ENCODE data around the gene RAB11FIP3.

RAB11FIP3 gene

DNA sequence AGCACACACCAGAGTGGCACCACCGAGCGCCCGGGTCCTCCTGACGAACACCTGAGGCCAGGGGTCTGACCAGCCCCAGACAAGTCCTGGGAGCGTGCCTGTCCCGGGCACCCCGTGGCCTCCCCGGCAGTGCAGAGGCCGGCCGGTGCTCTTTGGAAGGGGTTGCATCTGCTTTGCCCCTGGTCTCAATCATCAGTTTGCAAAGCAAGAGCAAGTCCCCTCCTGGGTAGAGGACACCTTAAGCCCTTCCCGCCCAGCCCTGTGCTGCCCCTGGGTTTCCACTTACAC, 90.4 kb downstream of the RAB11FIP3 start:
- no peak for DNase-seq (ENCODE audit: low read depth in 1 of 2, low spot score in 1 of 2)

DNA sequence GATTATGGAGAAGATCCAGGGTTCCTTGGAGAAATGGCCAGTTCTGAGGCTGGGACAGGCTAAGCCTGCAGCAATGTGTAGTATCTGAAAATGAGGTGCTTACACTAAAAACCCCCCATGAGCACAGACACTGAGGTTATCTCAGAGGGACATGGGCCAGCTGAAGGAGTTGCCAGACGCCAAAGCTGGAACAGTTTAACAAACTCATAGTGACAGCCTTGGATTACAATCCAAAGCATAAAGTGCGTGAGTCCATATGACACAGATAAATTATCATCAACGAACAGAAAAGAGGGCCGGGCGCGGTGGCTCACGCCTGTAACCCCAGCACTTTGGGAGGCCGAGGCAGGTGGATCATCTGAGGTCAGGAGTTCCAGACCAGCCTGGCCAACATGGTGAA, 90.9 kb downstream of the RAB11FIP3 start:
- DNase-seq (ENCODE audit: low read depth in 1 of 2, low spot score in 1 of 2) = no peak

DNA sequence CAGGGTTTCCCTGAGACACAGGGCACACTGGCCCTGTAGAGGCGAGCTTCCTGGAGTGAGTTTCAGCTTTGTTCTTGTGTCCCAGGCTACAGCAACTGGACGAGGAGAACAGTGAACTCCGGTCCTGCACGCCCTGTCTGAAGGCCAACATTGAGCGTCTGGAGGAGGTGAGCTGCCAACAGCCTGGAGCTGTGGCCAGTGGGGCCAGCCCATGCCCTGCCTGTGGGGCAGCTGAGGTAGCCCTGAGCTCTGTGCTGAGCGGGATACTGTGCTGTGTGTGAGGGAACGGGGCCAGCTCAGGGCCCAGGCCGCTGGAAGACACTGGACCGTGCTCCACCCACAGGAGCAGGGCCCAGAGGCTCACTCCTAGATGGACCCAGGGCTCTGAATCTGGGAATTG, 93.4 kb downstream of the RAB11FIP3 start:
- DNase-seq (ENCODE audit: low read depth in 1 of 2, low spot score in 1 of 2) = no peak

DNA sequence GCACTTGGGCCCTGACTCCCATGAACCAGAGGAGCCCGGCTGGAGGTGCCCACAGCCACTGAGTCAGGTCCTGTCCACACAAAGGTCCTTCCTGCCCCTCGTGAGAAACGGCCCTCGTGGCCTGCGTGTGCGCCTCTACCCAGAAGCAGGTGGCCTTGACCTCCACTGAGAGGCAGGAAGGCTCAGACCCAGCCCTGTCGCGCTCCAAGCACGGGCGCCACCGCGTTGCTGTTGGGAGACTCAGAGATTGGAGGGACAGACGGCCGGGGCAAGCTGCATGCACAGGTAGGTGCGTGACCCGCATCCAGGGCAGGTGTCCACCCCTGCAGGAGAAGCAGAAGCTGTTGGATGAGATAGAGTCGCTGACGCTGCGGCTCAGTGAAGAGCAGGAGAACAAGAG, 94.0 kb downstream of the RAB11FIP3 start:
- no peak for DNase-seq (ENCODE audit: low read depth in 1 of 2, low spot score in 1 of 2)

DNA sequence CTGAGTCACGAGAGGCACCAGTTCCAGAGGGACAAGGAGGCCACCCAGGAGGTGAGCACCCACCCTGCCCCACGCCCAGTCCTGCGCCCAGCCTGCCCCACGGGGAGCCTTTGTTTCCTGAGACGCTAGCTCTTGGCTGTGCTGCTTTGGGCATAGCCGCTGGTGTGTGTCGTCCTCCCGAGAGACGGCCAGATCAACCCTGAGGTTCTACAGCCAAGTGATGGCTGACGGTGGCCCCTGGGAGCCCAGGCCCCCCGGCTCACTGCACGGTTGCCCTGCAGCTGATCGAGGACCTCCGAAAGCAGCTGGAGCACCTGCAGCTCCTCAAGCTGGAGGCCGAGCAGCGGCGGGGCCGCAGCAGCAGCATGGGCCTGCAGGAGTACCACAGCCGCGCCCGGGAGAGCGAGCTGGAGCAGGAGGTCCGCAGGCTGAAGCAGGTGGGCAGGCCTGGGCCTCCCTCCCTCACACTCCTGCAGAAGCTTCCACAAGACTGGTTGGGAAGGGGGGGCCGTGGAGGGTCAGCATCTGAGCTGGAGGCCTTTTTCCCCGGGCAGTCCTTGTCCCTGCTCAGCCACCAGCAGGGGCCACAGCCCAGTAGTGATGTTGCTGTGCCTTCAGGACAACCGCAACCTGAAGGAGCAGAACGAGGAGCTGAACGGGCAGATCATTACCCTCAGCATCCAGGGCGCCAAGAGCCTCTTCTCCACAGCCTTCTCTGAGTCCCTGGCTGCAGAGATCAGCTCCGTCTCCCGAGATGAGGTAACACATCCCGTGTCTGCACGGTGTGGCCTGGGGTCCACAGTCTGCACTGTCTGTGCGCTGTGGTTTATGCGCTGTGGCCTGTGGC, 94.6 kb downstream of the RAB11FIP3 start:
- DNase-seq (ENCODE audit: low read depth in 1 of 2, low spot score in 1 of 2) = no peak

DNA sequence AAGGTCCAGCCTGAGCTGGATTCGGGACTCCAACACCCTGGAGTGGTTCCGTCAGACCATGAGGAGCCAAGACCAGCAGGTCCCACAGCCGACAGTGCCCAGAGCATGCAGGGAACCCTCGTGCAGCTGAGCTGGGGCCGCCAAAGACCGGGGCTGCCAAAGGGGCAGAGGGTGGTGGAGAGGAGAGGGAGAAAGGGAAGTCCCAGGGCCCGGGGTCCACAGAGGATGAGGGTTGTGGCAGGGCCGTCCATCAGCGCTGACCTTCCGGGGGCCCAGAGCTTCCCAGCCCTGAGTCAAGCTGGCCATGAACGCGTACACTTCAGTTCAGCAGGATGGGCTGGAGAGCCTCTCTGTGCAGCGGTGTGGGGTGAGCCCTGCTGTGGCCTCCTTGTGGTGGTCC, 95.4 kb downstream of the RAB11FIP3 start:
- no peak for DNase-seq (ENCODE audit: low read depth in 1 of 2, low spot score in 1 of 2)

DNA sequence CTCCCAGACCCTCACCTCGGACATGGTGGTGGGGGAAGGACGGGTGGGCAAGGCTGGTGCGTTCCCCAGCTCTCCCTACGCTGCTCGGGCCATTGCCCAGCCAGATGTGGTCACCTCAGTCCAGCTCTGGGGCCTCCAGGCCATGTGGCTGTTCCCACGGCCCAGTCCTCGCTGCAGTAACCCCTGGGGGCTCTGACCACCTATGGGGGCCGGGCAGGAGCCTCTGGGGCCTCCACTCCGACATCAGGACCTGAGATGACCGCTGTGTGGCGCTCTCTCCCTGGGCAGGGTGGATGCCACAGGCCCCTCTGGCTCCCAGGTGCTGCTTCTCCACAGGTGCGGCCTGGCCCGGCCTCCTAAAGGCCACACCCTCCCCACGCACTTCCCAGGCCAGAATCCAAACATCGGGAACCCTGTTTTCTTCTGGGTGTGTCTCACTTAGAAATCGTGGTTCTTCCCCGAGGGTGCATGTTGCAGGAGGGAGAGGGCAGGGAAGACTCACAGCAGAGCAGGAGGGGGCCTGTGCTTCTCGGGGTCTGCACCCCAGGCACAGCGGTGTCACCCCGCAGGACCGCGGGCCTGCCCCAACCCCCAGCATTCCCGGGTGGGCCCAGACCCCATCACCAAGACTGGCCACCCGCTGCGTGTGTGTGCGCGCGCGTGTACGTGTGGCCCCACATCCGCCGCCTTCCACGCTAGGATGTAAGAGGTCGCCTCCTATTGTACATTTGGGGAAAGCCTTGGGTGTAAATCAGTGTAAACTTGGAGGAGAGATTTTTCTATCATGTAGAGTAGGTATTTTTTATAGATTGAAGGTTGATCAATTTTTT, 96.1 kb downstream of the RAB11FIP3 start:
- no peak for DNase-seq (ENCODE audit: low read depth in 1 of 2, low spot score in 1 of 2)

DNA sequence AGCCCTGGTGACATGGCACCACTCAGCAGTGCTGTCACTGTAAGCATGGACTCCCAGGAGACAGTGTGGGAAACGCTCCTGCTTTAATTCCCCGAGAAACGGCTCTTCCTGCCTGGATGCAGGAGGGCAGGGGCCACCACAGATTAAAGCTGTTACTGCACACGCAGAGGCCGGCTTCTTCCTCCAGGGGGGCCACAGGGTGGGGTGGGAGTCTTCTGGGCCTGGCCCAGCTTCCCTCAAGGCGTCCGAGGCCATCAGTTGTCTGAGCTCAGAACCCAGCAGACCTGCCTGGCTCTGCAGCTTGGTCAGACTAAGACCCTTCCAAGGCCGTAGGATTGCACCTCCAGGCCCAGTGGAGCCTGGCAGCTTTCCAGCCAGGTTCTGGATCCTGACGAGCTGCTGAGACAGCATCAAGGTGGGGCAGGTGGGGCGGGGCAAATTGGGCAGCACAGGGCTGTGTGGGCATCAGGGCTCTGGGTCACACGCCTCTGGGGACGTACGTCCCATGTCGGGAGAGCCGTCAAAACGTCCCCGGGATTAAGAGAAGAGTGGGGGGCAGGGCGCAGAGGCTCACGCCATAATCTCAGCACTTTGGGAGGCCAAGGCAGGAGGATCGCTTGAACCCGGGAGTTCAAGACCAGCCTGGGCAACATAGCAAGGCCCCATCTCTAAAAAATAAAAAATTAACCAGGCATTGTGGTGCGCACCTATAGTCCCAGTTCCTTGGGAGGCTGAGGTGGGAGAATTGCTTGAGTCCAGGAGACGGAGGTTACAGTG, 97.1 kb downstream of the RAB11FIP3 start:
- no peak for DNase-seq (ENCODE audit: low read depth in 1 of 2, low spot score in 1 of 2)

DNA sequence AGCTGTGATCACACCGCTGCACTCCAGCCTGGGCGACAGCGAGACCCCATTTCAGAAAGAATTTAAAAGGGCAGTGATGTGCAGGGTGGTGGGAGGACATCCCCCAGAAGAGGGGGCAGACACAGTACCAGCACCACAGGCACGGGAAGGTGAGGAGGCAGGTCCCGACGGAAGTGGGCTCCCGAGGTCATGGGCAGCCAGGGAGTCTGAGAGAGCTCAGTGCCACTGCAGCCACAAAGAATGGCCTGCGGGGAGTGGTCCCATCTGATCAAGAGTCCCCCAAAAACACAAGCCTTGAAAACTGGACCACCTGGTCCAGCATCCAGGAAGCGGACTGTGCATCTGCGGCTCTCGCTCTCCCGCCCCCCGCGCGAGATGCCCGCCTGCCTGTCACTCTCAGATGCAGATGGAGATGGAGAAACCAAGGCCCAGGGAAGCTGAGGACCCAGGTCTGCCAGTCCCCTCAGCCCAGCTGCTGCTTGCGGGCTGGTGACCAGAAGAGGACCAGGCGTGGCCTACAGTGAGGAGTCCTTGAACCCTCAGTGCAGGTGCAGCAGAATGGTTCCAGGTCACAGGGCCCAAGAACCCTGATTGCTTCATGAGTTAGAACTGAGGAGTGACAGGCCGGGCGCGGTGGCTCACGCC, 97.8 kb downstream of the RAB11FIP3 start:
- DNase-seq (ENCODE audit: low read depth in 1 of 2, low spot score in 1 of 2) = no peak

DNA sequence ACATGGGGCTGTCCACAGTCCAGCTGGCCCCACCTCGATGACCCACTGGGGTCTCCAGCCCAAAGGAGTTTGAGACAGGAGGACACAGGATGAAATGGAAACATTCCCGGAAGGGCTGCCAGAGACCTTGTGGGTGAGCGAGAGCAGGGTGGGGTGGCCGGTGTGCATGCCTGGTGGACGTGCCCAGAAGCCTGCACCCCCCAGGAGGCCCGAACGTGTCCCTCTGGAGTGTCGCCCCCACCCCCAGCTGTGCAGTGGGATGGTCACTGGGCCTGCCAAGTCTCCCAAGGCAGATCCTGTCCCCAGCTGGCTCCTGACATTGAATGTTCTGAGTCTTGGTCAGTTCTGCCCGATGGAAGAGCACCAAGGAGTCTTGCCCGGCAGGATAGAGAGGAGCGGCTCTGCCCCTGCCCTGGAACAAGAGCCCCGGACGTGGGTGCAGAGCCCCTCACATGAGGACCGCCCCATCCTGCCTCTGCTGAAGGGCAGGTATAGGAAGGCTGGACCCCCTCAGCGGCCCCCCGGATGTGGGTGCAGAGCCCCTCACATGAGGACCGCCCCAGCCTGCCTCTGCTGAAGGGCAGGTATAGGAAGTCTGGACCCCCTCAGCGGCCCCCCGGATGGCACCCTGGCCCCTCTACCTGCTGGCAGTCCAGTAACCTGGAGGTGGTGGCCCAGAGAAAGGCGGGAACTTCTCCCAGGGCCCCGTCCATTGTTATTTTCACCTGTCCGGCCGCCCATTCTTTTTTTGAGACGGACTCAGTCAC, 99.0 kb downstream of the RAB11FIP3 start:
- DNase-seq (ENCODE audit: low read depth in 1 of 2, low spot score in 1 of 2) = no peak

DNA sequence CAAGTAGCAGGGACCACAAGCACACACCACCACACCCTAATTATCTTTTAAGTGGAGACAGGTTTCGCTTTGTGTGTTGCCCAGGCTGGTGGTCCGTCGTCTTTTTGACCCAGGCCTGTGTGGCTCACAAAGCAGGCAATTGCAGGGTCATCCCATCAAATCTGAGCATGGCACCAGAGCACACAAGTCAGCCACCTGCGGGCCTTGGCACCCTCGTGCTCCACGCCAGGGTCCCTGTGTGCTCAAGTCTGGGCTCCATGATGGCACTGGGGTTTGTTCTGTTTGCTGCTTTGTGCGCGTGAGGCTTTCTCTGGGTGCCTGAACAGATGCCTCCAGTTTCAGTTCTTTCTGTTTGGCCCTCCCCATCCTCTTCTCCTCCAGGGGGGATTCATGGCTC, 99.7 kb downstream of the RAB11FIP3 start:
- no peak for DNase-seq (ENCODE audit: low read depth in 1 of 2, low spot score in 1 of 2)

DNA sequence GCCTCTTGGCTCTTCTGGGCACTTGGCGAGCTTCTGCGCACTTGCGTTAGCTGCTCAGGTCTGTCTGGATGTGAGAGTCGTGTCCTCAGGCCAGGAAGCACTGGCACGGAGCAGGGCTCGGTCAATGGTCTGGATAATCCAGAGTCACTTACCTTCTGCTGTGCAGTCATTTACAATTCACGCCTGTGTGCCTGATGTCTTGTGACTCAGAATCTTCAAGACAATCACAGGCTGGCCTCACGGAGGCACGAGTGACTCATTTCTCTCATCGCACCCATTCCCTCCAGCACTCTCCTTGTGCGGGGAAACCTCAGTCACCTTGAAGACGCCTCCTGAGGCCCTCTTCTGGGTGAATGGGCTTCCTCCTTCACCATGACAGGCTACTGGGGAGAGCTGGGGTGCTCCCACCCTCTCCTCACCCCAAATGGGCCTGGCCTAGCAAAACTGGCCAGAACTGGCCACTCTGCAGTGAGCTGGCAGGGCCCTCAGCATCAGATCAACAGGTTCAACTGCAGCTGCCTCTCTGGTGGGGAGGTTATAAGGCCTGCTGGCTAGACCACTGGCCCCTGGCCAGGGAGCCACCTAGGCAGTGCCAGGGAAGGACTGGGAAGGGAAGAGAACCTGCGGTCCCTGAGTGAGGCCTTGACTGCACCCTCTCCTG, 100.2 kb downstream of the RAB11FIP3 start:
- peak; percentile 33 to 47 for DNase-seq (ENCODE audit: low read depth in 1 of 2, low spot score in 1 of 2)

DNA sequence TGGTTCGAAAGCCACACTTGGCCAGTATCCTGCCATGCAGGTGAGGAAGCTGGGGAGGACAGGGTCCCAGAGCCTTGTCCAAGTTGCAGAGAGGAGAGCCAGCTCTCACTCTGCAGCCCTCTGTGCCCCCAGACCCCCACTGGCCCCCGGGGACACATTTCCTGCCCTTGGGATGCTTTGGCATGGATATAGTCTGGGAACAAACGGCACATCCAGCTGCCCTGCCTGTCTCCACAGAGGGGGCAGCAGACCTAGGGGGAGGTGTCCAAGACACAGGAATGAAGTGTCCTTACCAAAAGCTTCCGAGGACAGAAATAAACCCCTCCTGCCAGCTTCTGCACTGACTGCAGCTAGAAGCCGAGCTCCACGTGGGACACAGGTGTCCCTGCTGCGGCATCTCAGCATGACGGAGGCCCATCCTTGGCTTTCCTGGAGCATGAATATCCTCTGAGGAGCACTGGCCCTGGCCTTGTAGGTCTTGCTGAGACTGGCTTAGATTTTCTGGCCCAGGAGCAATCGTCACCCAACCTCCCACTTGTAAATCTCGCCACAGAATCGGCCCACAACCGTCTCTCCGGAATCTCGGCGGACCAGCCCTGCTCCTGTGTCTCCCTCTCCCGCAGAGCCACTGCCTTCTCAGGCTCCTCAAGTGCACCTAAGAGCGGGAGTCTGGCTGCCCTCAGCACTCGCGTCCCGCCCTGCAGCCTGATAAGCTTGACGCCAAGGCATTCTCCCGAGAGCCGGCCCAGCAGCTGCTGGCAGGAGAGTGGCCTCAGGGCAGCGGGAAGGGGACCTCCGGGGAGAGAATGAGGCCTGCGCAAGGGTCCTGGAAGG, 100.9 kb downstream of the RAB11FIP3 start:
- no peak for DNase-seq (ENCODE audit: low read depth in 1 of 2, low spot score in 1 of 2)

DNA sequence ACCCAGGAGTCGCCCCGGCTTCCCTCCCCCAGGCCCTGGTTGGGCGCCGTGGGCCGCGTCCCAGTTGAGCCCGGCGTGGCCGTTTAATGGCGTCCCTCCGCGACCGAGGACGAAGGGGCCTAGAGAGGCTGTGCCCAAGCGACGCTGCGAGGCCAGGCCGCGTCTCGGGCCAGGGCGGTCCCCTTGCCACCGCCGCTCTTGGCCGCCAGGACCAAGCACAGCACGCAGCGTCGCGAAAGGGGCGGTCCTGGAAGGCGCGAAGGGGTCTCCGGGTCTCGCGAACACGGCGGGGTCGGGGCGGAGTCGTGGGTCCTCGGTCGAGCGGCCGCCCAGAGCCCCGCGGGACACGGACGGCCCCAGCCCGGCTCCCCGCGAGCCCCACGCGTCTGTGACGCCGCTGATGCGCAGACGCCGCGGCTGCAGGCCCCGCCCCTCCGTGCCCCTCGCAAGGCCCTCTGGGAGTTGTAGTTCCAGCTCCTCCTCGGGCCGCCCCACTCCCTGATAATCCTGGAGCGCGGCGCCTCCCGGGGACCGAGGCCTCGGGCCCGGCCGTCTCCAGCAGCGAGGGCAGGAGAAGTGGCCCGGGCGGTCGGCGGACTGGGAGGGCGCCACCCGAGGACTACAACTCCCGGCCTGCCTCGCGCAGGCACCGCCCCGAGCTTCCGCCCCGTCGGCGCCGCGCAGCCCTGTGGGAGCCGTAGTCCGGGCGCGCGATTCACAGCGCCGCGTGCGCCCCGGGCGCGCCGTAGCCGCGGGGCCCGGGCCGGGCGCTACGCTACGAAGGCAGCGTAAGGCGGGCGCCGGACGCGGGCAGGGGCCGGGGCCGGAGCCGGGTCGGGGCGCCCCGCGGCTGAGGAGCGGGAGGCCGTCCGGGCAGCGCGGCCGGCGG, 101.8 kb downstream of the RAB11FIP3 start, which contains the start of gene CAPN15:
CAPN15 (plus strand) TSS at position 698 of the 889 bp plus-strand sequence. CDS start 19,127 bp downstream, outside the sequence.
- DNase-seq (ENCODE audit: low read depth in 1 of 2, low spot score in 1 of 2) = peak; percentile 74 to 79

DNA sequence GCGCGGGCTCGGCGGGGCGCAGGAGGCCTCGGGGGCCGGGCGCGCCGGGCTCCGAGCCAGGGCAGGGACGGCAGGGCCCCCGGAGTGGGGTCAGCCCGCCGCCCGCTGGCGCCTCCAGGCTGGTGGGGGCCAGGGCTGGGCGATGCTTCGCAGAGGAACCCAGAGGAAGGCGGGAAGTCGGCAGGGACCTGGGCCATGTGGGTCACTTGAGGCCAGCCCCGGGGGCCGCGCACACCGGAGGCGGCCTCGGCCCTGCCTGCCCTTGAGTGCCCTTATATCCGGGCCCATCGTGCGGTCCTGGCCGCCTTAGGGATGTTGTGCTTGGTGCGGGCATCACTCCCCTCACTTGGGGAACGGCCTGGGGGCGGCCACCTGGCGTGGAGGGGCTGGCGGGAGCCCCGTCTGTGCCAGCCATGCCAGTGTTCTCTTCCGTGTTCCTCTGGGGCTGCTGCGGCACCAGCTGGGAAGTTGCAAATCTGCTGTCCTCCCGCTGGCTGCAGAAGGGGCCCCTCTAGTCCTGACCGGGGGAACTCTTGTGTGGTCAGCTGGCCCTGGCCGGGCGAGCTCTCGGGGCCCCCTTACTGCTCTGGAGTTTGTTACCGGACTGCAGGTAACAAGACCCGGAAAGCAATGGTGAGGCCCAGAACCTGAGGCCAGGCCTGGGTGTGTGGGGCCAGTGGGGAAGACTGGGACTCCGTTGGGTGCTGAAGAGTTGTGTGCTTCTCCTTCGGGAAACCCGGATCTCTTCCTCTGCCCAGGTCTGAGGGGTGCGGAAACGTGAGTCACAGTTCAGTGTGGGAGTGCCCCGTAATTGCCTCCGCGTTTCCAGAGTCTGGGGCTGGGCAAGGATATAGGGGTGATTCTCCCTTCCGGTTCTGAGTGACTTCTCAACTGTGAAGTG, 102.9 kb downstream of the RAB11FIP3 start:
- DNase-seq (ENCODE audit: low read depth in 1 of 2, low spot score in 1 of 2) = no peak

DNA sequence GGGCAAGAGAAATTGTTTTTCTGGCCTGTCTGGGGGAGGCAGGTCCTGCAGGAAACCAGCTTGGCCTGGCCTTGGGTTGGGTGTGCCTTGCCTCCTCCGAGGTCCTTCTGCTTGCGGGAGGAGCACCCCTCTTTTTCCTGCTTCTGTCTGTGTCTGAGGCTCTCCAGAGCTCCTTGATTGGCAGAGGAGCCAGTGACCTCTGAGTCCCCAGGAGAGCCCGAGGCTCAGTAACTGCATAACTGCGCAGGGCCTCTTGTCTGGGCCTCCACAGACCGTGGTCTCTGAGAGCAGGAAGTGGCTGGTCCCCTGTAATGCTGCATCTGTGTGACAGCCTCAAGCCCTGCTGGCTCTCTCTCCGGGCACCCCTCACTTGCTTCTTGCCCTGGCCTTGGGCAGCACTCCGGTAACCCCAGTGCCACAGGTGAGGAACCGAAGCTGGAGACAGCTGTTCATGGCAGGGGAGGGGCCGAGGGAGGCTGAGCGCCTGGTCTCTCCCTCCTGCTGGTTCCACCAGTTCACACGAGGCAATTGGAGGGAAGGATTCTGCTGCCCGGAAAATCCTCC, 103.6 kb downstream of the RAB11FIP3 start:
- no peak for DNase-seq (ENCODE audit: low read depth in 1 of 2, low spot score in 1 of 2)

Data from stimulated activated CD4-positive, alpha-beta T cell treated with anti-CD3 and anti-CD28 coated beads, Interleukin-15, amount 100 ng/mL, for 1 hour (primary cell).